ENCODE data around the gene LRRC26. TPM values are rescaled to one million over a fixed set of nuclear protein-coding genes. Genes with fewer than 3 reads are reported as not detected.
"Not testable (repeated sequence)": the region's sequence is repeated elsewhere in the genome, so short reads cannot be mapped to it uniquely, and the experiment has no call there.

Gene LRRC26
- polyA plus RNA-seq, 6 donors from 2014 or later, result not detected

GRCh38 chr9:137122796-137123467 is 46.9 kb downstream of the LRRC26 start:
- peaks cover 38 to 57% (median 40%) of the 10 kb centered on the region in 3 donors for H3K4me1 Mint-ChIP-seq
- DNase-seq, result peak; percentile 28
- not testable (repeated sequence) for H3K9me3 Mint-ChIP-seq, H3K27me3 Mint-ChIP-seq, H3K36me3 Mint-ChIP-seq
- ATAC-seq (ENCODE audit: low read depth in 2 of 2), result peak; percentile 37 to 42
- peak overlapping the region; percentile 95 to 99 (median 98) for H3K27ac Mint-ChIP-seq
- H3K4me3 Mint-ChIP-seq, result peak overlapping the region; percentile 35 to 87 (median 75)

DNA sequence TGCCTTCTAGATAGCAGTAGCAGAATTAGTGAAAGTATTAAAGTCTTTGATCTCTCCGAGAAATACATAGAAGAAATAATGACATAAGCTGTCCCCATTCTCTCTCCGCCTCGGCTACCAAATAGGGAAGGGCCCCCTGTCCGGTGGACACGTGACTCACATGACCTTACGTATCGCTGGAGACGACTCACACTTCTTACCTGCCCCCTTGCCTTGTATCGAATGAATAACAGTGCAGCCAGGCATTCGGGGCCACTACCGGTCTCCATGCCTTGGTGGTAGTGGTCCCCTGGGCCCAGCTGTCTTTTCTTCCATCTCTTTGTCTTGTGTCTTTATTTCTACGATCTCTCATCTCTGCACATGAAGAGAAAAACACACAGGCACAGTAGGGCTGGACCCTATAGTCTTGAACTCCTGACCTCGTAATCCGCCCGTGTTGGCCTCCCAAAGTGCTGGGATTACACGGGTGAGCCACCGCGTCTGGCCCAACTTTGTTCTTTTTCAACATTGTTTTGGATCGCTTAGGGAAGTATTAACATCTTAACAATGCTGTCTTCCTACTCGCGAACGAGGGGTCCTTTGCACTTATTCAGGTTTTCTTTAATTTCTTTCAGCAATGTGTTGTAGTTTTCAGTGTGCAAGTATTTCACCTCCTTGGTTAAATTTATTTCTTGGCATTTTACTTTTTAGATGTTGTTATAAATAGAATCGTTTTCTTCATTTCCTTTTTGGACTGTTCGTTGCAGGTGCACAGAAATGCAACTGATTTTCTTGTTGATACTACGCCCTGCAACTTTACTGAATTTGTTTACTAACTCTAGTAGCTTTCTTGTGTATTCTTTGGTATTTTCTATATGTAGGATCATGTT is 47.7 kb downstream of the LRRC26 start:
- ATAC-seq (ENCODE audit: low read depth in 2 of 2), result peak; percentile 53
- Mint-ChIP-seq H3K27ac (peak overlapping the region; percentile 95 to 99 (median 98)), H3K4me3 (peak overlapping the region; percentile 35 to 87 (median 76)), H3K4me1 (peaks cover 30 to 50% (median 34%) of the 10 kb centered on the region in 3 donors)
- H3K9me3 Mint-ChIP-seq, H3K27me3 Mint-ChIP-seq, H3K36me3 Mint-ChIP-seq, DNase-seq: not testable (repeated sequence)

Other genes with a start within 250 kb of the LRRC26 start
- 100 to 1,000 TPM in 1 of 6 donors, 10 to 100 TPM in 5; 48.2 to 105 (median 55.1) TPM for gene FBXW5, start 225.3 kb downstream of the LRRC26 start, polyA plus RNA-seq (ENCODE audit: low read depth in 6 of 6)
- gene C8G, start 224.8 kb downstream of the LRRC26 start, polyA plus RNA-seq (ENCODE audit: low read depth in 6 of 6), result not detected
- not detected for gene LCN12, start 217.8 kb downstream of the LRRC26 start, polyA plus RNA-seq (ENCODE audit: low read depth in 6 of 6)
- gene PTGDS, start 192.5 kb downstream of the LRRC26 start, polyA plus RNA-seq (ENCODE audit: low read depth in 6 of 6), result 1 to 10 TPM in 1 of 6 donors, under 1 TPM in 1, not detected in 4; 0.41 to 1.4 TPM
- gene LCNL1, start 187.1 kb downstream of the LRRC26 start, polyA plus RNA-seq (ENCODE audit: low read depth in 6 of 6), result not detected
- 10 to 100 TPM; 31.7 to 39.8 (median 35.6) TPM for gene PAXX, start 177.6 kb downstream of the LRRC26 start, polyA plus RNA-seq (ENCODE audit: low read depth in 6 of 6)
- gene CLIC3, start 173.5 kb downstream of the LRRC26 start, polyA plus RNA-seq (ENCODE audit: low read depth in 6 of 6), result 1 to 10 TPM in 3 of 6 donors, under 1 TPM in 2, not detected in 1; 0.82 to 2.7 (median 1.1) TPM
- 1 to 10 TPM in 3 of 6 donors, under 1 TPM in 2, not detected in 1; 0.63 to 3.9 (median 1.3) TPM for gene ABCA2, start 141.8 kb downstream of the LRRC26 start, polyA plus RNA-seq (ENCODE audit: low read depth in 6 of 6)
- 1 to 10 TPM in 5 of 6 donors, under 1 TPM in 1; 0.93 to 7.4 (median 2.9) TPM for gene FUT7, start 138.0 kb downstream of the LRRC26 start, polyA plus RNA-seq (ENCODE audit: low read depth in 6 of 6)
- under 1 TPM in 1 of 6 donors, not detected in 5; 0.68 TPM for gene NPDC1, start 123.9 kb downstream of the LRRC26 start, polyA plus RNA-seq (ENCODE audit: low read depth in 6 of 6)
- not detected for gene ENTPD2, start 116.0 kb downstream of the LRRC26 start, polyA plus RNA-seq (ENCODE audit: low read depth in 6 of 6)
- gene SAPCD2, start 99.5 kb downstream of the LRRC26 start, polyA plus RNA-seq (ENCODE audit: low read depth in 6 of 6), result under 1 TPM in 1 of 6 donors, not detected in 5; 0.05 TPM
- gene UAP1L1, start 92.5 kb downstream of the LRRC26 start, polyA plus RNA-seq (ENCODE audit: low read depth in 6 of 6), result 1 to 10 TPM; 1.7 to 6.1 (median 3.5) TPM
- 10 to 100 TPM; 19.6 to 30.4 (median 24.3) TPM for gene MAN1B1, start 83.1 kb downstream of the LRRC26 start, polyA plus RNA-seq (ENCODE audit: low read depth in 6 of 6)
- gene DPP7, start 55.3 kb downstream of the LRRC26 start, polyA plus RNA-seq (ENCODE audit: low read depth in 6 of 6), result 100 to 1,000 TPM in 4 of 6 donors, 10 to 100 TPM in 2; 71.5 to 142 (median 102) TPM
- not detected for gene GRIN1, start 30.9 kb downstream of the LRRC26 start, polyA plus RNA-seq (ENCODE audit: low read depth in 6 of 6)
- not detected for gene TMEM210, start 2.0 kb upstream of the LRRC26 start, polyA plus RNA-seq (ENCODE audit: low read depth in 6 of 6)
- gene ANAPC2, start 18.5 kb upstream of the LRRC26 start, polyA plus RNA-seq (ENCODE audit: low read depth in 6 of 6), result 1 to 10 TPM; 6.1 to 9.3 (median 7.5) TPM
- gene SSNA1, start 18.6 kb upstream of the LRRC26 start, polyA plus RNA-seq (ENCODE audit: low read depth in 6 of 6), result 100 to 1,000 TPM; 112 to 145 (median 132) TPM
- gene TPRN, start 30.7 kb upstream of the LRRC26 start, polyA plus RNA-seq (ENCODE audit: low read depth in 6 of 6), result 1 to 10 TPM in 1 of 6 donors, under 1 TPM in 5; 0.21 to 1.1 (median 0.48) TPM
- 100 to 1,000 TPM; 119 to 191 (median 142) TPM for gene TMEM203, start 35.6 kb upstream of the LRRC26 start, polyA plus RNA-seq (ENCODE audit: low read depth in 6 of 6)
- 1 to 10 TPM; 4.4 to 9.3 (median 5.2) TPM for gene NDOR1, start 35.6 kb upstream of the LRRC26 start, polyA plus RNA-seq (ENCODE audit: low read depth in 6 of 6)
- under 1 TPM in 1 of 6 donors, not detected in 5; 0.30 TPM for gene RNF208, start 52.2 kb upstream of the LRRC26 start, polyA plus RNA-seq (ENCODE audit: low read depth in 6 of 6)
- gene CYSRT1, start 55.1 kb upstream of the LRRC26 start, polyA plus RNA-seq (ENCODE audit: low read depth in 6 of 6), result not detected
- gene RNF224, start 57.5 kb upstream of the LRRC26 start, polyA plus RNA-seq (ENCODE audit: low read depth in 6 of 6), result not detected
- gene SLC34A3, start 60.9 kb upstream of the LRRC26 start, polyA plus RNA-seq (ENCODE audit: low read depth in 6 of 6), result not detected
- gene TUBB4B, start 71.2 kb upstream of the LRRC26 start, polyA plus RNA-seq (ENCODE audit: low read depth in 6 of 6), result 10 to 100 TPM; 22.7 to 53.2 (median 40.2) TPM
- not detected for gene STPG3, start 81.2 kb upstream of the LRRC26 start, polyA plus RNA-seq (ENCODE audit: low read depth in 6 of 6)
- 10 to 100 TPM; 23.5 to 37.8 (median 27.2) TPM for gene NELFB, start 85.3 kb upstream of the LRRC26 start, polyA plus RNA-seq (ENCODE audit: low read depth in 6 of 6)
- gene TOR4A, start 107.7 kb upstream of the LRRC26 start, polyA plus RNA-seq (ENCODE audit: low read depth in 6 of 6), result 1 to 10 TPM; 2.4 to 6.2 (median 4.1) TPM
- under 1 TPM in 1 of 6 donors, not detected in 5; 0.37 TPM for gene NRARP, start 132.2 kb upstream of the LRRC26 start, polyA plus RNA-seq (ENCODE audit: low read depth in 6 of 6)